ENCODE data around the gene RAB36.

The RAB36 gene

GRCh38 chr22:23122992-23123803, 22.1 kb upstream of the RAB36 start:
- Mint-ChIP-seq H3K27me3 (no peaks in the 10 kb centered on the region), H3K9me3 (no peaks in the 10 kb centered on the region), H3K4me1 (ENCODE audit: low read depth) (peaks cover 16% of the 10 kb centered on the region), H3K36me3 (ENCODE audit: low read depth) (no peaks in the 10 kb centered on the region), H3K4me3 (no peak overlapping the region), H3K27ac (no peak overlapping the region)

GRCh38 chr22:23123804-23124254, 21.4 kb upstream of the RAB36 start:
- no peaks in the 10 kb centered on the region for H3K9me3 Mint-ChIP-seq
- peaks cover 16% of the 10 kb centered on the region for H3K4me1 Mint-ChIP-seq (ENCODE audit: low read depth)
- no peaks in the 10 kb centered on the region for H3K27me3 Mint-ChIP-seq
- H3K27ac Mint-ChIP-seq: no peak overlapping the region
- no peaks in the 10 kb centered on the region for H3K36me3 Mint-ChIP-seq (ENCODE audit: low read depth)
- H3K4me3 Mint-ChIP-seq: no peak overlapping the region

GRCh38 chr22:23124611-23125511, 20.4 kb upstream of the RAB36 start:
- Mint-ChIP-seq H3K27ac (no peak overlapping the region), H3K4me3 (no peak overlapping the region), H3K9me3 (no peaks in the 10 kb centered on the region), H3K27me3 (no peaks in the 10 kb centered on the region), H3K4me1 (ENCODE audit: low read depth) (peaks cover 8% of the 10 kb centered on the region), H3K36me3 (ENCODE audit: low read depth) (no peaks in the 10 kb centered on the region)

- Mint-ChIP-seq H3K4me1 (ENCODE audit: low read depth) (peaks cover 2% of the 10 kb centered on the region), H3K27ac (no peak overlapping the region), H3K36me3 (ENCODE audit: low read depth) (no peaks in the 10 kb centered on the region), H3K4me3 (no peak overlapping the region), H3K9me3 (no peaks in the 10 kb centered on the region), H3K27me3 (no peaks in the 10 kb centered on the region)
Observed at GRCh38 chr22:23125512-23126103, 19.7 kb upstream of the RAB36 start.

GRCh38 chr22:23126165-23127054, 18.9 kb upstream of the RAB36 start:
- H3K27me3 Mint-ChIP-seq: no peaks in the 10 kb centered on the region
- no peaks in the 10 kb centered on the region for H3K36me3 Mint-ChIP-seq (ENCODE audit: low read depth)
- H3K9me3 Mint-ChIP-seq: no peaks in the 10 kb centered on the region
- no peak overlapping the region for H3K27ac Mint-ChIP-seq
- no peak overlapping the region for H3K4me3 Mint-ChIP-seq
- no peaks in the 10 kb centered on the region for H3K4me1 Mint-ChIP-seq (ENCODE audit: low read depth)

GRCh38 chr22:23127055-23127756, 18.1 kb upstream of the RAB36 start:
- no peaks in the 10 kb centered on the region for H3K27me3 Mint-ChIP-seq
- H3K9me3 Mint-ChIP-seq: no peaks in the 10 kb centered on the region
- no peaks in the 10 kb centered on the region for H3K4me1 Mint-ChIP-seq (ENCODE audit: low read depth)
- no peaks in the 10 kb centered on the region for H3K36me3 Mint-ChIP-seq (ENCODE audit: low read depth)
- no peak overlapping the region for H3K27ac Mint-ChIP-seq
- H3K4me3 Mint-ChIP-seq: no peak overlapping the region

GRCh38 chr22:23127788-23128187, 17.5 kb upstream of the RAB36 start:
- no peaks in the 10 kb centered on the region for H3K4me1 Mint-ChIP-seq (ENCODE audit: low read depth)
- no peaks in the 10 kb centered on the region for H3K9me3 Mint-ChIP-seq
- H3K27ac Mint-ChIP-seq: no peak overlapping the region
- H3K4me3 Mint-ChIP-seq: no peak overlapping the region
- no peaks in the 10 kb centered on the region for H3K36me3 Mint-ChIP-seq (ENCODE audit: low read depth)
- no peaks in the 10 kb centered on the region for H3K27me3 Mint-ChIP-seq

- H3K27ac Mint-ChIP-seq: no peak overlapping the region
- H3K36me3 Mint-ChIP-seq (ENCODE audit: low read depth): no peaks in the 10 kb centered on the region
- no peak overlapping the region for H3K4me3 Mint-ChIP-seq
- H3K27me3 Mint-ChIP-seq: no peaks in the 10 kb centered on the region
- H3K9me3 Mint-ChIP-seq: no peaks in the 10 kb centered on the region
- no peaks in the 10 kb centered on the region for H3K4me1 Mint-ChIP-seq (ENCODE audit: low read depth)
Observed at GRCh38 chr22:23128269-23129108, 16.8 kb upstream of the RAB36 start.

- Mint-ChIP-seq H3K27me3 (no peaks in the 10 kb centered on the region), H3K36me3 (ENCODE audit: low read depth) (no peaks in the 10 kb centered on the region), H3K4me1 (ENCODE audit: low read depth) (no peaks in the 10 kb centered on the region), H3K9me3 (no peaks in the 10 kb centered on the region), H3K27ac (no peak overlapping the region), H3K4me3 (no peak overlapping the region)
Observed at GRCh38 chr22:23129149-23129548, 16.1 kb upstream of the RAB36 start.

GRCh38 chr22:23130697-23131096, 14.6 kb upstream of the RAB36 start:
- Mint-ChIP-seq H3K27ac (no peak overlapping the region), H3K4me1 (ENCODE audit: low read depth) (no peaks in the 10 kb centered on the region), H3K36me3 (ENCODE audit: low read depth) (no peaks in the 10 kb centered on the region), H3K27me3 (no peaks in the 10 kb centered on the region), H3K9me3 (no peaks in the 10 kb centered on the region), H3K4me3 (no peak overlapping the region)

- no peaks in the 10 kb centered on the region for H3K9me3 Mint-ChIP-seq
- peaks cover 10% of the 10 kb centered on the region for H3K4me1 Mint-ChIP-seq (ENCODE audit: low read depth)
- H3K36me3 Mint-ChIP-seq (ENCODE audit: low read depth): no peaks in the 10 kb centered on the region
- no peak overlapping the region for H3K4me3 Mint-ChIP-seq
- no peak overlapping the region for H3K27ac Mint-ChIP-seq
- no peaks in the 10 kb centered on the region for H3K27me3 Mint-ChIP-seq
Observed at GRCh38 chr22:23131931-23132330, 13.3 kb upstream of the RAB36 start.

GRCh38 chr22:23132376-23133091, 12.7 kb upstream of the RAB36 start:
- no peaks in the 10 kb centered on the region for H3K9me3 Mint-ChIP-seq
- H3K36me3 Mint-ChIP-seq (ENCODE audit: low read depth): no peaks in the 10 kb centered on the region
- H3K4me3 Mint-ChIP-seq: no peak overlapping the region
- H3K27ac Mint-ChIP-seq: no peak overlapping the region
- peaks cover 16% of the 10 kb centered on the region for H3K4me1 Mint-ChIP-seq (ENCODE audit: low read depth)
- H3K27me3 Mint-ChIP-seq: no peaks in the 10 kb centered on the region

GRCh38 chr22:23133922-23134321, 11.4 kb upstream of the RAB36 start:
- H3K4me3 Mint-ChIP-seq: no peak overlapping the region
- no peaks in the 10 kb centered on the region for H3K36me3 Mint-ChIP-seq (ENCODE audit: low read depth)
- H3K4me1 Mint-ChIP-seq (ENCODE audit: low read depth): peaks cover 30% of the 10 kb centered on the region
- no peaks in the 10 kb centered on the region for H3K27me3 Mint-ChIP-seq
- no peaks in the 10 kb centered on the region for H3K9me3 Mint-ChIP-seq
- H3K27ac Mint-ChIP-seq: no peak overlapping the region

Data from stimulated activated naive CD8-positive, alpha-beta T cell treated with anti-CD3 and anti-CD28 coated beads, Interleukin-15, Interleukin-2, amounts not matched to agents 100 ng/mL and 50 ng/mL, for 24 hours (primary cell).